Measurements from ENCODE around the gene LRRC3. TPM values are rescaled to one million over a fixed set of nuclear protein-coding genes. Genes with fewer than 3 reads are reported as not detected.

The LRRC3 gene
- total RNA-seq, 4 donors from 2014 or later = 0.57 to 2.9 (median 1.1) TPM

- intact Hi-C loops (cut with DNase I) = no loop called here
- H3K27me3 ChIP-seq = peaks cover 0 to 31% (median 0%) of the 10 kb centered on the region in 4 donors
- TF ChIP-seq POLR2A (IDR thresholded peaks at IDR 0.05) (no peak), CTCF (IDR thresholded peaks at IDR 0.05) (no peak)
- H3K27ac ChIP-seq = no peak overlapping the region
- peaks cover 0 to 5% (median 0%) of the 10 kb centered on the region in 3 donors for H3K9me3 ChIP-seq
- 75 to 85% methylated on average over 5 of the region's 5 CpGs for WGBS, 2 donors
- H3K4me3 ChIP-seq = no peak overlapping the region
- H3K4me1 ChIP-seq = peaks cover 4 to 20% (median 8%) of the 10 kb centered on the region in 3 donors
- DNase-seq = no peak
- H3K36me3 ChIP-seq = no peaks in the 10 kb centered on the region
Observed at GRCh38 chr21:44454058-44454457, 1.3 kb upstream of the LRRC3 start.

GRCh38 chr21:44455524-44456213, 359 bp downstream of the LRRC3 start:
- Histone ChIP-seq H3K4me1 (peaks cover 4 to 20% (median 8%) of the 10 kb centered on the region in 3 donors), H3K4me3 (peak overlapping the region; percentile 52 to 87 (median 74)), H3K9me3 (peaks cover 0 to 5% (median 0%) of the 10 kb centered on the region in 3 donors), H3K36me3 (no peaks in the 10 kb centered on the region), H3K27ac (peak overlapping the region in 3 of 4 donors; percentile 38 to 73 (median 52)), H3K27me3 (peaks cover 0 to 16% (median 0%) of the 10 kb centered on the region in 4 donors)
- intact Hi-C loops (cut with DNase I) = no loop called here
- no CpG with 5 or more reads among the region's 72 CpGs for WGBS, 2 donors
- no peak for DNase-seq
- TF ChIP-seq CTCF (IDR thresholded peaks at IDR 0.05) (peak in 1 of 6 experiments; percentile 12), POLR2A (IDR thresholded peaks at IDR 0.05) (no peak)

- DNase-seq = no peak
- peak overlapping the region; percentile 52 to 87 (median 74) for H3K4me3 ChIP-seq
- 80 to 93% methylated on average over 14 of the region's 35 CpGs for WGBS, 2 donors
- intact Hi-C loops (cut with DNase I) = no loop called here
- H3K4me1 ChIP-seq = peaks cover 4 to 20% (median 8%) of the 10 kb centered on the region in 3 donors
- no peak for TF ChIP-seq CTCF (IDR thresholded peaks at IDR 0.05)
- TF ChIP-seq POLR2A (IDR thresholded peaks at IDR 0.05) = no peak
- peaks cover 0 to 10% (median 0%) of the 10 kb centered on the region in 4 donors for H3K27me3 ChIP-seq
- no peaks in the 10 kb centered on the region for H3K36me3 ChIP-seq
- peak overlapping the region in 1 of 4 donors; percentile 38 for H3K27ac ChIP-seq
- peaks cover 0 to 5% (median 0%) of the 10 kb centered on the region in 3 donors for H3K9me3 ChIP-seq
Observed at GRCh38 chr21:44456214-44456914, 1.1 kb downstream of the LRRC3 start.

- intact Hi-C loops (cut with DNase I) = no loop called here
- H3K4me1 ChIP-seq = peaks cover 4 to 20% (median 8%) of the 10 kb centered on the region in 3 donors
Observed at GRCh38 chr21:44456915-44457736, 1.8 kb downstream of the LRRC3 start.

More at GRCh38 chr21:44456915-44457736, 1.8 kb downstream of the LRRC3 start:
- Histone ChIP-seq H3K36me3 (no peaks in the 10 kb centered on the region), H3K27ac (no peak overlapping the region), H3K9me3 (peaks cover 0 to 5% (median 0%) of the 10 kb centered on the region in 3 donors), H3K27me3 (peaks cover 0 to 4% (median 0%) of the 10 kb centered on the region in 4 donors), H3K4me3 (no peak overlapping the region)
- no peak for DNase-seq
- WGBS, 2 donors = 89 to 93% methylated on average over 8 to 9 of the region's 44 CpGs
- no peak for TF ChIP-seq CTCF (IDR thresholded peaks at IDR 0.05)
- no peak for TF ChIP-seq POLR2A (IDR thresholded peaks at IDR 0.05)

All from esophagus squamous epithelium (tissue), 5 donors.